HG03135 (cell line): Measurements from ENCODE around the gene SNAPIN.
"Not testable (repeated sequence)": the region's sequence is repeated elsewhere in the genome, so short reads cannot be mapped to it uniquely, and the experiment has no call there.

Source experiments
- ATAC-seq: cut with Tn5 transposase; IDR thresholded peaks from one replicate; pipeline ENCODE4 v1.9.1; 2021; ENCODE audit warnings: mild to moderate bottlenecking, moderate library complexity; ENCODE audit not compliant: unreplicated experiment

Gene SNAPIN

GRCh38 chr1:153626904-153627714, 31.4 kb upstream of the SNAPIN start, which contains the start of gene S100A13:
Gene S100A13 (minus strand): TSS chr1:153627505. CDS start chr1:153626472, 1,033 bp downstream.
- no peak for ATAC-seq

GRCh38 chr1:153627715-153628626, 30.5 kb upstream of the SNAPIN start, which contains the start of gene S100A1:
Gene S100A1 (plus strand): TSS chr1:153628434. CDS start chr1:153630522, 2,088 bp downstream.
- no peak for ATAC-seq

GRCh38 chr1:153628638-153629342, 29.7 kb upstream of the SNAPIN start:
- ATAC-seq: no peak

- no peak for ATAC-seq
Observed at GRCh38 chr1:153629343-153629665, 29.2 kb upstream of the SNAPIN start.

GRCh38 chr1:153629971-153630370, 28.5 kb upstream of the SNAPIN start:
- no peak for ATAC-seq

GRCh38 chr1:153630384-153630783, 28.1 kb upstream of the SNAPIN start:
- no peak for ATAC-seq

GRCh38 chr1:153631047-153632022, 27.2 kb upstream of the SNAPIN start:
- ATAC-seq: no peak

- ATAC-seq: no peak
Observed at GRCh38 chr1:153633161-153633753, 25.2 kb upstream of the SNAPIN start.

GRCh38 chr1:153633754-153634665, 24.5 kb upstream of the SNAPIN start, which contains the start of gene CHTOP:
Gene CHTOP (plus strand): TSS chr1:153634066. CDS start chr1:153636589, 2,523 bp downstream.
- ATAC-seq: peak; percentile 92

- ATAC-seq: no peak
Observed at GRCh38 chr1:153635872-153636271, 22.6 kb upstream of the SNAPIN start.

- no peak for ATAC-seq
Observed at GRCh38 chr1:153636312-153636711, 22.2 kb upstream of the SNAPIN start.

GRCh38 chr1:153638261-153638660, 20.2 kb upstream of the SNAPIN start:
- no peak for ATAC-seq

- no peak for ATAC-seq
Observed at GRCh38 chr1:153639280-153639679, 19.2 kb upstream of the SNAPIN start.

GRCh38 chr1:153640213-153640612, 18.3 kb upstream of the SNAPIN start:
- ATAC-seq: not testable (repeated sequence)

- no peak for ATAC-seq
Observed at GRCh38 chr1:153640861-153641260, 17.6 kb upstream of the SNAPIN start.

GRCh38 chr1:153642161-153642560, 16.3 kb upstream of the SNAPIN start:
- ATAC-seq: no peak

GRCh38 chr1:153643100-153643499, 15.4 kb upstream of the SNAPIN start:
- no peak for ATAC-seq

GRCh38 chr1:153643816-153644215, 14.7 kb upstream of the SNAPIN start:
- no peak for ATAC-seq
